Progenitor cell of endocrine pancreas (in vitro differentiated cells): ENCODE measurements around the gene LGI4. TPM values are rescaled to one million over a fixed set of nuclear protein-coding genes. Genes with fewer than 3 reads are reported as not detected.
A peak's percentile ranks its signal among the peaks of the same experiment; 100 is the strongest.

Experiments
- DNase-seq: peaks from one replicate; pipeline ENCODE4 v3.0.0; 2021; ENCODE audit warnings: low spot score; ENCODE audit not compliant: unreplicated experiment
- H3K27ac Mint-ChIP-seq: 2 replicates; pipeline ENCODE4 v1.8.0; 2021; ENCODE audit warnings: mild to moderate bottlenecking, moderate library complexity, mixed read lengths
- H3K27me3 Mint-ChIP-seq: 2 replicates; pipeline ENCODE4 v1.8.0; 2021; ENCODE audit warnings: mixed read lengths
- H3K36me3 Mint-ChIP-seq: 2 replicates; pipeline ENCODE4 v1.8.0; 2022; ENCODE audit warnings: mixed read lengths; ENCODE audit not compliant: insufficient read depth
- H3K4me1 Mint-ChIP-seq: 2 replicates; pipeline ENCODE4 v1.8.0; 2021; ENCODE audit warnings: low read depth, mixed read lengths
- H3K4me3 Mint-ChIP-seq: 2 replicates; pipeline ENCODE4 v1.8.0; 2021; ENCODE audit warnings: low read depth, mild to moderate bottlenecking, moderate library complexity, mixed read lengths
- H3K9me3 Mint-ChIP-seq: 2 replicates; pipeline ENCODE4 v1.8.0; 2021; ENCODE audit warnings: low read depth, mixed read lengths
- total RNA-seq: library from RNA; stranded (reverse); gene quantifications from 2 replicates; pipeline ENCODE4 v1.2.1, GENCODE V29; 2021
- TF ChIP-seq, protein P1 (sequence below): fragments of 200-600 bp; sonication (generic); IDR thresholded peaks from one replicate; pipeline ENCODE4 v1.5.0; 2021; ENCODE audit warnings: antibody characterized with exemption, mild to moderate bottlenecking; ENCODE audit not compliant: unreplicated experiment

LGI4 gene
- total RNA-seq, 1 donor from 2014 or later: not detected

- H3K36me3 Mint-ChIP-seq: no peaks in the 10 kb centered on the region
- TF ChIP-seq, protein P1, sequence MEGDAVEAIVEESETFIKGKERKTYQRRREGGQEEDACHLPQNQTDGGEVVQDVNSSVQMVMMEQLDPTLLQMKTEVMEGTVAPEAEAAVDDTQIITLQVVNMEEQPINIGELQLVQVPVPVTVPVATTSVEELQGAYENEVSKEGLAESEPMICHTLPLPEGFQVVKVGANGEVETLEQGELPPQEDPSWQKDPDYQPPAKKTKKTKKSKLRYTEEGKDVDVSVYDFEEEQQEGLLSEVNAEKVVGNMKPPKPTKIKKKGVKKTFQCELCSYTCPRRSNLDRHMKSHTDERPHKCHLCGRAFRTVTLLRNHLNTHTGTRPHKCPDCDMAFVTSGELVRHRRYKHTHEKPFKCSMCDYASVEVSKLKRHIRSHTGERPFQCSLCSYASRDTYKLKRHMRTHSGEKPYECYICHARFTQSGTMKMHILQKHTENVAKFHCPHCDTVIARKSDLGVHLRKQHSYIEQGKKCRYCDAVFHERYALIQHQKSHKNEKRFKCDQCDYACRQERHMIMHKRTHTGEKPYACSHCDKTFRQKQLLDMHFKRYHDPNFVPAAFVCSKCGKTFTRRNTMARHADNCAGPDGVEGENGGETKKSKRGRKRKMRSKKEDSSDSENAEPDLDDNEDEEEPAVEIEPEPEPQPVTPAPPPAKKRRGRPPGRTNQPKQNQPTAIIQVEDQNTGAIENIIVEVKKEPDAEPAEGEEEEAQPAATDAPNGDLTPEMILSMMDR: no peak
- no peaks in the 10 kb centered on the region for H3K9me3 Mint-ChIP-seq
- no peak for DNase-seq
- peaks cover 27% of the 10 kb centered on the region for H3K4me1 Mint-ChIP-seq
- H3K27me3 Mint-ChIP-seq: peaks cover 14% of the 10 kb centered on the region
- H3K27ac Mint-ChIP-seq: peak overlapping the region; percentile 82
- H3K4me3 Mint-ChIP-seq: peak overlapping the region; percentile 61
Observed at GRCh38 chr19:35116072-35116801, 18.6 kb downstream of the LGI4 start.

DNA sequence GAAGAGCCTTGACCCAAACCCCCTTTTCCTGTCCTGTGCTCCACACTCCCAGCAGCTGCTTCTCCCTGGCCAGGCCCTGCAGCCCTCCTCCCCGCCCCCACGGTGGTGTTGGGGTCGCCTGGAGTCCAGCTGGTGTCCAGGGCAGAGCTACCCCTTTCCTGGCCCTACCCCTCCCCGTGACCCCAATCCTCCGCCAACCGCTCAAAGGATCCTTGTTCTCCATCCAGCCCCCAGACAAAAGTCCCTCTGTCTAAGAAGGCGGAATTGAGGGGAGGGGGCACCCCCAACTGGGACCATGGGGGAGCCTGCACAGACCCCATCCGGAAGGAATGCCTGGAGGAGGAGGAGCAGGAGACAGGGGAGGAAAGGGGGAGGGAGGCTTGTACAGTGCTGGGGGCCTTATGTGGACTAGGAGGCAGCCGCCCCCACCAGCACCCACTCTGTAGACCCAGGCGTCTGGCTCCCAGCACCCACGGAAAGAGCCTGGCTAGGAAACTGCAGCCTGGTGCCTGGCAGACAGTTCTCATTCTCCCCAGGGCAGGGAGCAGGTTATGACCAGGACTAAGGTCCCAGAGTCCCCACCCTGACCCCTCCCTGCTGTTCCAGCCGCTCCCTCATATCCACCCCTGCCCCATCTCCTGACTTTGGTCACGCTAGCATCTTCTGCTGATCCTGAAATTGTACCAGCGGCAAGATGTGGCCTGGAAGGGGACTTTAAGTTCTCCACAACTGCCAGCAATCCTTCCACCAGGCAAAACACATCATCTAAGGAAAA, 19.5 kb downstream of the LGI4 start, which contains the start of gene FXYD3:
Gene FXYD3 (plus strand): TSS at position 647 of the 775 bp plus-strand sequence. CDS start 3,554 bp downstream, outside the sequence.
- Mint-ChIP-seq H3K4me1 (peaks cover 30% of the 10 kb centered on the region), H3K27ac (peak within 1 kb of the TSS; percentile 82), H3K4me3 (peak within 1 kb of the TSS; percentile 61), H3K36me3 (no peaks in the 10 kb centered on the region), H3K9me3 (no peaks in the 10 kb centered on the region), H3K27me3 (peaks cover 14% of the 10 kb centered on the region)
- DNase-seq: no peak
- TF ChIP-seq, protein P1: no peak

DNA sequence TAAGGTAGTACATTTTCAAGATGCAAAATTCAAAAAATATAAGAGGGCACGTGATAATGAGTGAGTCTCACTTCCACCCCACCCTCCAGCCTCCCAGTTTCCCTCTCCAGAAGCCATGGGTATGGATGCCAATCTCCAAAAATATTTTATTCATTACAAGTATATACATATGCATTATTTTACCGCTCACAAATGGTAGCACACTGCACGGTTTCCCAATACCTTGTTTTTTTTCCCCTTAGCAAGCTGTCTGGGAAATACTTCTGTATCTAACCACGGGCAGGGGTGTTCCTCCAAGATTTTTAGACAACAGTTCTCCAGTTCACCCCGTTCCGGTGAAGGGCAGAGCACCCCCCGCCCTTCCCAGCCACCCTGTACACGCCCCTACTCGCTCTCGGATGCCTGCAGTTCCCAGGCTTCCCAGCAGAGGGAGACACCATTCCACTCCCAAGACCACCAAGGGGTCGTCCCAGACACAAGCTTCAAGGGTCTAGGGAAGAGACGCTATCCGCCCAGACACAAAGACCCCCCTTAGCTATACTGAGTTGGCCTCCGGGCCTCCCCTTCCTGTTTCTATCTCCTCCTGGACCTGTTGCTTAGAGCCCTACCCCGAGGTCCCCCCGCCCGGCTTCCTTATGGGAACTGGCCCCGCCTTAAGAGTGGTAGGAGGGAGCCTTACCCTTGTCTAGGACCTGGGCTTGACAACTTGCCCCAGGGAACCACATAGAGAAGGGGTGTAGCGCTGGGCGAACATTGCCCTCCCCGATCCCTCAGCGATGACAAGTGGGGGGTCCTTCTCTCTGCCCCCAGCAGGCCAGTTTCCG, 20.3 kb downstream of the LGI4 start:
- Mint-ChIP-seq H3K4me3 (peak overlapping the region; percentile 38), H3K27me3 (peaks cover 14% of the 10 kb centered on the region), H3K36me3 (no peaks in the 10 kb centered on the region), H3K9me3 (no peaks in the 10 kb centered on the region), H3K27ac (no peak overlapping the region), H3K4me1 (peaks cover 30% of the 10 kb centered on the region)
- DNase-seq: peak; percentile 75
- TF ChIP-seq, protein P1: peak; percentile 97

GRCh38 chr19:35112995-35113688, 21.7 kb downstream of the LGI4 start:
- peak overlapping the region; percentile 69 for H3K27ac Mint-ChIP-seq
- H3K4me1 Mint-ChIP-seq: peaks cover 28% of the 10 kb centered on the region
- H3K4me3 Mint-ChIP-seq: no peak overlapping the region
- peaks cover 14% of the 10 kb centered on the region for H3K27me3 Mint-ChIP-seq
- no peak for DNase-seq
- TF ChIP-seq, protein P1: no peak
- H3K9me3 Mint-ChIP-seq: no peaks in the 10 kb centered on the region
- H3K36me3 Mint-ChIP-seq: no peaks in the 10 kb centered on the region
